ENCODE data around the gene OXER1. TPM values are rescaled to one million over a fixed set of nuclear protein-coding genes. Genes with fewer than 3 reads are reported as not detected.

The OXER1 gene
- total RNA-seq, 1 experiment from 2014 or later: not detected

- no peak for DNase-seq (ENCODE audit: low spot score)
- in situ Hi-C loops (cut with HindIII; ENCODE audit: low sequenced_read_pairs): no loop called here
Measured at GRCh38 chr2:42795275-42795674, 31.3 kb upstream of the OXER1 start.

- in situ Hi-C loops (cut with HindIII; ENCODE audit: low sequenced_read_pairs): no loop called here
- no peak for DNase-seq (ENCODE audit: low spot score)
Measured at GRCh38 chr2:42794271-42795046, 30.5 kb upstream of the OXER1 start.

- in situ Hi-C loops (cut with HindIII; ENCODE audit: low sequenced_read_pairs): no loop called here
- DNase-seq (ENCODE audit: low spot score): no peak
Measured at GRCh38 chr2:42793334-42794270, 29.7 kb upstream of the OXER1 start.

GRCh38 chr2:42792583-42793333, 28.8 kb upstream of the OXER1 start, which contains the start of gene HAAO:
Gene HAAO, minus strand, starts transcription at chr2:42792583. Its CDS starts 47 bp downstream, at chr2:42792536.
- DNase-seq (ENCODE audit: low spot score): no peak
- in situ Hi-C loops (cut with HindIII; ENCODE audit: low sequenced_read_pairs): no loop called here

GRCh38 chr2:42792087-42792582, 28.2 kb upstream of the OXER1 start:
- in situ Hi-C loops (cut with HindIII; ENCODE audit: low sequenced_read_pairs): no loop called here
- no peak for DNase-seq (ENCODE audit: low spot score)

- in situ Hi-C loops (cut with HindIII; ENCODE audit: low sequenced_read_pairs): no loop called here
- no peak for DNase-seq (ENCODE audit: low spot score)
Measured at GRCh38 chr2:42791606-42792005, 27.7 kb upstream of the OXER1 start.

- DNase-seq (ENCODE audit: low spot score): no peak
- in situ Hi-C loops (cut with HindIII; ENCODE audit: low sequenced_read_pairs): no loop called here
Measured at GRCh38 chr2:42789751-42790150, 25.8 kb upstream of the OXER1 start.

- no peak for DNase-seq (ENCODE audit: low spot score)
- in situ Hi-C loops (cut with HindIII; ENCODE audit: low sequenced_read_pairs): no loop called here
Measured at GRCh38 chr2:42788882-42789281, 24.9 kb upstream of the OXER1 start.

GRCh38 chr2:42788478-42788793, 24.5 kb upstream of the OXER1 start:
- DNase-seq (ENCODE audit: low spot score): no peak
- in situ Hi-C loops (cut with HindIII; ENCODE audit: low sequenced_read_pairs): no loop called here

- in situ Hi-C loops (cut with HindIII; ENCODE audit: low sequenced_read_pairs): no loop called here
- no peak for DNase-seq (ENCODE audit: low spot score)
Measured at GRCh38 chr2:42787788-42788477, 24.0 kb upstream of the OXER1 start.

GRCh38 chr2:42787424-42787787, 23.5 kb upstream of the OXER1 start:
- in situ Hi-C loops (cut with HindIII; ENCODE audit: low sequenced_read_pairs): no loop called here
- DNase-seq (ENCODE audit: low spot score): no peak

- DNase-seq (ENCODE audit: low spot score): no peak
- in situ Hi-C loops (cut with HindIII; ENCODE audit: low sequenced_read_pairs): no loop called here
Measured at GRCh38 chr2:42786561-42787345, 22.8 kb upstream of the OXER1 start.

- DNase-seq (ENCODE audit: low spot score): no peak
- in situ Hi-C loops (cut with HindIII; ENCODE audit: low sequenced_read_pairs): no loop called here
Measured at GRCh38 chr2:42784204-42784880, 20.4 kb upstream of the OXER1 start.

- in situ Hi-C loops (cut with HindIII; ENCODE audit: low sequenced_read_pairs): no loop called here
- DNase-seq (ENCODE audit: low spot score): no peak
Measured at GRCh38 chr2:42783511-42783910, 19.6 kb upstream of the OXER1 start.

- DNase-seq (ENCODE audit: low spot score): no peak
- in situ Hi-C loops (cut with HindIII; ENCODE audit: low sequenced_read_pairs): no loop called here
Measured at GRCh38 chr2:42781181-42781580, 17.2 kb upstream of the OXER1 start.

- no peak for DNase-seq (ENCODE audit: low spot score)
- in situ Hi-C loops (cut with HindIII; ENCODE audit: low sequenced_read_pairs): no loop called here
Measured at GRCh38 chr2:42777883-42778805, 14.2 kb upstream of the OXER1 start.

- in situ Hi-C loops (cut with HindIII; ENCODE audit: low sequenced_read_pairs): no loop called here
- DNase-seq (ENCODE audit: low spot score): no peak
Measured at GRCh38 chr2:42775810-42776209, 11.9 kb upstream of the OXER1 start.
